ENCODE results near the gene APC2.

GRCh38 chr19:1435378-1435989 lies 14.4 kb upstream of the APC2 start:
- TF ChIP-seq POLR2AphosphoS5 (IDR thresholded peaks at IDR 0.05) = no peak
- TF ChIP-seq CTCF (IDR thresholded peaks at IDR 0.05) = no peak

Measured in prostate gland (tissue), 2 donors.